GM12891 (cell line): ENCODE measurements around the gene ANKRD55.

Experiments used
- PAX5 ChIP-seq: IDR thresholded peaks from 2 replicates; pipeline ENCODE4 v1.6.1; 2011; ENCODE audit warnings: low read length, moderate library complexity, mild to moderate bottlenecking; ENCODE audit not compliant: insufficient read depth, severe bottlenecking
- POLR2A ChIP-seq: IDR thresholded peaks from 2 replicates; pipeline ENCODE4 v1.6.1; 2011; ENCODE audit warnings: low read depth, low read length, control low read depth
- POLR2AphosphoS5 ChIP-seq: IDR thresholded peaks from 2 replicates; pipeline ENCODE4 v1.6.1; 2011; ENCODE audit warnings: low read depth, low read length, control low read depth
- POU2F2 ChIP-seq: IDR thresholded peaks from 2 replicates; pipeline ENCODE4 v1.6.1; 2011; ENCODE audit warnings: low read depth, mild to moderate bottlenecking, control low read depth, low read length, moderate library complexity
- SPI1 ChIP-seq: IDR thresholded peaks from 2 replicates; pipeline ENCODE4 v1.6.1; 2011; ENCODE audit warnings: low read depth, low read length, control low read depth
- TAF1 ChIP-seq: IDR thresholded peaks from 2 replicates; pipeline ENCODE4 v1.6.1; 2011; ENCODE audit warnings: low read depth, low read length, control low read depth

DNA sequence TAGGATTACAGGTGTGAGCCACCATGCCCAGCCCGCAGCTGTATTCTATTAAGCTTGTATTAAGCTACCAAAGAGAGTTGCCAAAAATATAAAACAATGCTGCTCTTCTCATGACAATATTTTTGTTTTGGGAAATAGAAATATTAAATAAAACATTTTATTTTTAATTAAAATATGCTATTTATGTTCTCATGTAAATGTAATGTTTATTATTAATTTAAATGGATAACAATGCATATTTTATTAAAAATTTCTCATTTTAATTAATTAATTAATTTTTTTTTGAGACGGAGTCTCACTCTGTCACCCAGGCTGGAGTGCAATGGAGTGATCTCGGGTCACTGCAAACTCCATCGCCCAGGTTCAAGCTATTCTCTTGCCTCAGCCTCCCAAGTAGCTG is 117.5 kb downstream of the ANKRD55 start:
- no peak for TF ChIP-seq SPI1
- TF ChIP-seq POLR2A: no peak
- no peak for TF ChIP-seq POLR2AphosphoS5
- TF ChIP-seq PAX5: no peak
- TF ChIP-seq POU2F2: no peak
- no peak for TF ChIP-seq TAF1
